ENCODE data around the gene GRN. TPM values are rescaled to one million over a fixed set of nuclear protein-coding genes. Genes with fewer than 3 reads are reported as not detected.

Gene GRN
- total RNA-seq, 1 experiment from 2014 or later: 206 TPM

- TF ChIP-seq, protein P1, sequence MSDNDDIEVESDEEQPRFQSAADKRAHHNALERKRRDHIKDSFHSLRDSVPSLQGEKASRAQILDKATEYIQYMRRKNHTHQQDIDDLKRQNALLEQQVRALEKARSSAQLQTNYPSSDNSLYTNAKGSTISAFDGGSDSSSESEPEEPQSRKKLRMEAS (IDR thresholded peaks at IDR 0.05): no peak
- no peak for TF ChIP-seq SP1 (IDR thresholded peaks at IDR 0.05; ENCODE audit: low read depth)
Observed at GRCh38 chr17:44397479-44398440, 52.7 kb downstream of the GRN start (continued).

- POLR2A ChIA-PET: no interaction called here
- no peak overlapping the region for H3K27ac ChIP-seq (ENCODE audit: low read depth, low read length)
Observed at GRCh38 chr17:44398692-44399691, 53.9 kb downstream of the GRN start.

More at GRCh38 chr17:44398692-44399691, 53.9 kb downstream of the GRN start:
- H3K79me2 ChIP-seq (ENCODE audit: insufficient read depth, low read length): no peaks in the 10 kb centered on the region
- H3K4me3 ChIP-seq (replicated peaks in 1 of 2; ENCODE audit: low read depth in 1 of 2, low read length in 2 of 2): no peak overlapping the region
- TF ChIP-seq POLR2A (IDR thresholded peaks at IDR 0.05; ENCODE audit: borderline replicate concordance, extremely low read depth, insufficient read depth, insufficient read length): no peak
- no peak for TF ChIP-seq SP1 (IDR thresholded peaks at IDR 0.05; ENCODE audit: low read depth)
- TF ChIP-seq ELF1 (IDR thresholded peaks at IDR 0.05; ENCODE audit: borderline replicate concordance, low read depth): no peak
- TF ChIP-seq CEBPB (IDR thresholded peaks at IDR 0.05; ENCODE audit: low read depth): no peak
- no peak for TF ChIP-seq YY1 (IDR thresholded peaks at IDR 0.05; ENCODE audit: extremely low read depth, insufficient replicate concordance, low read depth, low read length)
- TF ChIP-seq CBX3 (IDR thresholded peaks at IDR 0.05; ENCODE audit: low read depth): no peak
- TF ChIP-seq, protein P2, sequence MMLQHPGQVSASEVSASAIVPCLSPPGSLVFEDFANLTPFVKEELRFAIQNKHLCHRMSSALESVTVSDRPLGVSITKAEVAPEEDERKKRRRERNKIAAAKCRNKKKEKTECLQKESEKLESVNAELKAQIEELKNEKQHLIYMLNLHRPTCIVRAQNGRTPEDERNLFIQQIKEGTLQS (IDR thresholded peaks at IDR 0.05): no peak
- TF ChIP-seq EZH2 (IDR thresholded peaks at IDR 0.05): no peak
- TF ChIP-seq REST (IDR thresholded peaks at IDR 0.05; ENCODE audit: low read depth): no peak
- TF ChIP-seq ZFX (IDR thresholded peaks at IDR 0.05): no peak
- BruUV-seq (replicated peaks): no TSS peak
- RAD21 ChIA-PET (ENCODE audit: low non-redundant PET in 1 of 2, low total read pairs in 2 of 2, uncharacterized antibody in 2 of 2, unreplicated experiment in 2 of 2): no interaction called here
- H3K36me3 ChIP-seq (ENCODE audit: control insufficient read depth in 1 of 2, insufficient read depth in 2 of 2, low read length in 2 of 2): peaks cover 15 to 21% of the 10 kb centered on the region in 2 experiments; a peak in 3 of 4 replicates
- no peak overlapping the region for H3K4me2 ChIP-seq (ENCODE audit: low read length)
- intact Hi-C loops (cut with micrococcal nuclease): no loop called here
- no peaks in the 10 kb centered on the region for H3K27me3 ChIP-seq (ENCODE audit: insufficient read depth, low read length)
- H3K9me2 ChIP-seq (ENCODE audit: insufficient read depth): no peaks in the 10 kb centered on the region
- no peak overlapping the region for H3K9ac ChIP-seq (ENCODE audit: low read length)
- H3K9me3 ChIP-seq (ENCODE audit: control insufficient read depth in 1 of 2, insufficient read depth in 1 of 2, low read depth in 1 of 2, low read length in 2 of 2): no peaks in the 10 kb centered on the region
- no peak for DNase-seq (ENCODE audit: low read depth, low spot score)
- ATAC-seq: no peak
- CTCF ChIA-PET: interaction anchor here (0.8 to 1.8 kb wide), 2 partner anchors 124 to 125 kb away, joined by 4 to 7 read pairs; no protein-coding TSS in a partner anchor
- no peaks in the 10 kb centered on the region for H4K20me1 ChIP-seq (ENCODE audit: insufficient read depth)
- H3K4me1 ChIP-seq (ENCODE audit: control insufficient read depth in 1 of 2, insufficient read depth in 2 of 2, low read length in 2 of 2): no peaks in the 10 kb centered on the region
- H2AFZ ChIP-seq (ENCODE audit: low read depth, low read length, poor library complexity, severe bottlenecking): no peak overlapping the region

Data from HCT116 (cell line).